Karpas-422 (cell line): ENCODE data around the gene RAPGEF5. TPM values are rescaled to one million over a fixed set of nuclear protein-coding genes. Genes with fewer than 3 reads are reported as not detected.

Experiments used
- DNase-seq: peaks from one replicate; pipeline ENCODE4 v3.0.0-alpha.2; 2015
- H2AFZ ChIP-seq: fragments of 200-600 bp; sonication (generic); 2 replicates; pipeline ENCODE4 v1.6.1; 2014; ENCODE audit warnings: antibody characterized with exemption, low read length, mixed read lengths
- H3K27ac ChIP-seq: fragments of 200-600 bp; sonication (generic); 2 replicates; pipeline ENCODE4 v1.5.1; 2014; ENCODE audit warnings: mild to moderate bottlenecking, low read length, moderate library complexity
- H3K27me3 ChIP-seq: fragments of 200-600 bp; sonication (generic); 2 replicates; pipeline ENCODE4 v1.6.1; 2014; ENCODE audit warnings: low read length, mixed read lengths
- H3K36me3 ChIP-seq: fragments of 200-600 bp; sonication (generic); 2 replicates; pipeline ENCODE4 v1.6.1; 2014; ENCODE audit warnings: low read length, mixed read lengths; ENCODE audit not compliant: insufficient read depth
- H3K4me1 ChIP-seq: fragments of 200-600 bp; sonication (generic); 2 replicates; pipeline ENCODE4 v1.6.1; 2014; ENCODE audit warnings: mild to moderate bottlenecking, low read length, mixed read lengths
- H3K4me2 ChIP-seq: fragments of 200-600 bp; sonication (generic); 2 replicates; pipeline ENCODE4 v1.6.1; 2014; ENCODE audit warnings: low read length, low read depth, mild to moderate bottlenecking; ENCODE audit not compliant: poor library complexity, severe bottlenecking
- H3K4me3 ChIP-seq: fragments of 200-600 bp; sonication (generic); 2 replicates; pipeline ENCODE4 v1.5.1; 2014; ENCODE audit warnings: mild to moderate bottlenecking, antibody characterized with exemption, low read length, mixed read lengths
- H3K79me2 ChIP-seq: fragments of 200-600 bp; sonication (generic); 2 replicates; pipeline ENCODE4 v1.6.1; 2014; ENCODE audit warnings: mild to moderate bottlenecking, low read length, mixed read lengths
- H3K9ac ChIP-seq: fragments of 200-600 bp; sonication (generic); 2 replicates; pipeline ENCODE4 v1.6.0; 2014; ENCODE audit warnings: low read length
- H3K9me2 ChIP-seq: fragments of 200-600 bp; sonication (generic), shearing (Covaris generic); replicated peaks from 2 replicates; pipeline ENCODE4 v1.6.0; 2014; ENCODE audit warnings: mild to moderate bottlenecking, low read length, moderate library complexity; ENCODE audit not compliant: insufficient read depth
- H3K9me3 ChIP-seq: fragments of 300-700, 200-600 bp; sonication (generic); 2 replicates; pipeline ENCODE4 v1.6.1; 2014; ENCODE audit warnings: low read length, mixed read lengths
- H4K20me1 ChIP-seq: fragments of 200-600 bp; sonication (generic); 2 replicates; pipeline ENCODE4 v1.6.1; 2014; ENCODE audit warnings: mild to moderate bottlenecking, antibody characterized with exemption, low read length, low read depth; ENCODE audit not compliant: insufficient read depth
- total RNA-seq: library from RNA; depleted of rRNA; stranded (reverse); fragments of >200 nt; shearing (Covaris generic); gene quantifications from 2 replicates; pipeline ENCODE4 v1.2.3, GENCODE V29; 2014; ENCODE audit warnings: low replicate concordance

RAPGEF5 gene
- total RNA-seq, 1 experiment from 2014 or later = 81.6 TPM

- Histone ChIP-seq H3K4me1 (peaks cover 12% of the 10 kb centered on the region), H3K79me2 (peaks cover 70% of the 10 kb centered on the region), H4K20me1 (no peaks in the 10 kb centered on the region), H3K27ac (no peak overlapping the region), H3K9me3 (no peaks in the 10 kb centered on the region), H3K36me3 (peaks cover 17% of the 10 kb centered on the region), H3K4me3 (no peak overlapping the region), H2AFZ (no peak overlapping the region), H3K9me2 (no peaks in the 10 kb centered on the region), H3K9ac (no peak overlapping the region), H3K4me2 (no peak overlapping the region), H3K27me3 (no peaks in the 10 kb centered on the region)
- no peak for DNase-seq
Observed at GRCh38 chr7:22204312-22204711, 152.6 kb downstream of the RAPGEF5 start.

- Histone ChIP-seq H3K27me3 (no peaks in the 10 kb centered on the region), H3K27ac (no peak overlapping the region), H4K20me1 (no peaks in the 10 kb centered on the region), H3K4me2 (no peak overlapping the region), H3K9me2 (no peaks in the 10 kb centered on the region), H3K4me1 (no peaks in the 10 kb centered on the region), H3K9me3 (no peaks in the 10 kb centered on the region), H3K79me2 (peaks cover 64% of the 10 kb centered on the region), H3K36me3 (peaks cover 17% of the 10 kb centered on the region), H3K4me3 (no peak overlapping the region), H3K9ac (no peak overlapping the region), H2AFZ (no peak overlapping the region)
- no peak for DNase-seq
Observed at GRCh38 chr7:22202141-22202540, 154.8 kb downstream of the RAPGEF5 start.

- H3K36me3 ChIP-seq = peaks cover 17% of the 10 kb centered on the region
- H4K20me1 ChIP-seq = no peaks in the 10 kb centered on the region
- H3K9ac ChIP-seq = no peak overlapping the region
- no peak for DNase-seq
- H3K4me3 ChIP-seq = no peak overlapping the region
- H3K79me2 ChIP-seq = peaks cover 65% of the 10 kb centered on the region
- H3K4me1 ChIP-seq = no peaks in the 10 kb centered on the region
- no peak overlapping the region for H3K27ac ChIP-seq
- no peaks in the 10 kb centered on the region for H3K27me3 ChIP-seq
- H3K9me2 ChIP-seq = no peaks in the 10 kb centered on the region
- no peaks in the 10 kb centered on the region for H3K9me3 ChIP-seq
- H3K4me2 ChIP-seq = no peak overlapping the region
- H2AFZ ChIP-seq = no peak overlapping the region
Observed at GRCh38 chr7:22201186-22201880, 155.6 kb downstream of the RAPGEF5 start.

- Histone ChIP-seq H3K4me1 (no peaks in the 10 kb centered on the region), H3K36me3 (peaks cover 18% of the 10 kb centered on the region), H3K79me2 (peaks cover 62% of the 10 kb centered on the region), H3K4me2 (no peak overlapping the region), H4K20me1 (no peaks in the 10 kb centered on the region), H3K27me3 (no peaks in the 10 kb centered on the region), H3K9ac (no peak overlapping the region), H3K9me3 (no peaks in the 10 kb centered on the region), H2AFZ (no peak overlapping the region), H3K27ac (no peak overlapping the region), H3K9me2 (no peaks in the 10 kb centered on the region), H3K4me3 (no peak overlapping the region)
- no peak for DNase-seq
Observed at GRCh38 chr7:22200777-22201176, 156.2 kb downstream of the RAPGEF5 start.

GRCh38 chr7:22200238-22200637 lies 156.7 kb downstream of the RAPGEF5 start:
- peaks cover 23% of the 10 kb centered on the region for H3K36me3 ChIP-seq
- H3K27me3 ChIP-seq = no peaks in the 10 kb centered on the region
- peaks cover 57% of the 10 kb centered on the region for H3K79me2 ChIP-seq
- H3K9me3 ChIP-seq = no peaks in the 10 kb centered on the region
- H3K9me2 ChIP-seq = no peaks in the 10 kb centered on the region
- H3K27ac ChIP-seq = no peak overlapping the region
- no peak overlapping the region for H3K9ac ChIP-seq
- H4K20me1 ChIP-seq = no peaks in the 10 kb centered on the region
- no peak for DNase-seq
- no peaks in the 10 kb centered on the region for H3K4me1 ChIP-seq
- no peak overlapping the region for H3K4me3 ChIP-seq
- no peak overlapping the region for H2AFZ ChIP-seq
- H3K4me2 ChIP-seq = no peak overlapping the region

- Histone ChIP-seq H3K36me3 (peaks cover 21% of the 10 kb centered on the region; the same call in 1 of the 2 replicates), H3K27ac (no peak overlapping the region), H3K4me2 (no peak overlapping the region), H3K9me3 (no peaks in the 10 kb centered on the region), H3K9ac (no peak overlapping the region), H3K9me2 (no peaks in the 10 kb centered on the region), H3K4me1 (no peaks in the 10 kb centered on the region), H2AFZ (no peak overlapping the region), H4K20me1 (no peaks in the 10 kb centered on the region), H3K79me2 (peaks cover 46% of the 10 kb centered on the region), H3K27me3 (no peaks in the 10 kb centered on the region), H3K4me3 (no peak overlapping the region)
- no peak for DNase-seq
Observed at GRCh38 chr7:22197376-22197775, 159.6 kb downstream of the RAPGEF5 start.

DNA sequence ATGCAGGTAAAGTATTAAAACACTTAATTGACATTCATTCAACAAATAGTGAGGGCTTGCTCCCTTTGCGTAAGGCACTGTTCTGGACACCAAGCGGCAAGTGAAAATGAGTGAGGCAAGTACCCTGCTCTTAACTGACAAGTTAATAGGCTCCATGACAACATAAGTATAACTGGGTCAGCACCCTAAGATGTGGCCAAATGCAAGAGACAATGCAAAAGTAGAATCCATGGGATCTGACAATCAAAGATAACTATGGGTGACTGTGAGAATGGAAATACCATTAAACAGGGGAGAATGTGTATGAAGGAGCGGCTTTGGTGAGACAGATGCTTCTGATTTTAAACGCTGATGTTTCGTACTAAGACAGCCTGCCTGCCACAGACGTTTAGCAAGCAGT lies 160.5 kb downstream of the RAPGEF5 start:
- Histone ChIP-seq H4K20me1 (no peaks in the 10 kb centered on the region), H2AFZ (no peak overlapping the region), H3K27me3 (no peaks in the 10 kb centered on the region), H3K27ac (no peak overlapping the region), H3K4me2 (no peak overlapping the region), H3K79me2 (peaks cover 36% of the 10 kb centered on the region), H3K9ac (no peak overlapping the region), H3K4me3 (no peak overlapping the region), H3K9me2 (no peaks in the 10 kb centered on the region), H3K4me1 (no peaks in the 10 kb centered on the region), H3K9me3 (no peaks in the 10 kb centered on the region), H3K36me3 (peaks cover 21% of the 10 kb centered on the region; the same call in 1 of the 2 replicates)
- no peak for DNase-seq

DNA sequence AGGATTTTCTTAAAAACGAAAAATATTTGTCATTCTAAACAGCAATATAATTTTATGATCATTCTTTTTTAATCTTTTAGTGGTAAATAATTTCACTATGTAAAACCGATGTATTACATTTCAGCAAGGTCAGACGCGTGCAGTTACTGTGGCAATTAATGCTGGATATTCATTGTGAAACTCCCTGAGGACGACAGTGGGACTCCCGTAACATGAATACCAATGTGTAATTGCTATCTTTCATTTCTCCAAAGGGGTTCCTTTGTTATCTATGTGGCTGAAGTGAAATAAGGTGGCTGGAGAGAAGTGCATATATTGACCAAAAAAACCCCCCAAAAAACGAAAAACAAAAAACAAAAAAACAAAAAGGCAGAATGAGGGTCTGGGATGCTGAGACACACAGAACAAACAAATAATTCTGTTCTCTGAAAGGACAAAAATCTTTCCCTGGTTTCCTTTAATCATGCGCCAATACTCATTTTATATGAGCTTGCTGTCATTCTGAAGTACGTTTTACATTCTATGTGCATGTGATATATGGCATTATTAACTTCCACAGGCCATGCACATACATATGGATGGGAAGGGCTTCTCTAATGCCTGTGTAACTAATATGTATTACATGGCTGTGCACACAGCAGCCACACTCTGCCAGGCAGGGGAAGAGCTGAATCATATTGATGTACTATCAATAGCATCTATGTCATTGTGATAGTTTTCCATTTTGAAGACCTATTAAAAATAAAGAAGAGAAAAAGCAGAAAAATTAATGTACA lies 161.4 kb downstream of the RAPGEF5 start:
- Histone ChIP-seq H3K4me3 (no peak overlapping the region), H3K4me1 (no peaks in the 10 kb centered on the region), H3K27ac (no peak overlapping the region), H3K27me3 (no peaks in the 10 kb centered on the region), H3K36me3 (peaks cover 26% of the 10 kb centered on the region; the same call in 1 of the 2 replicates), H3K9me2 (no peaks in the 10 kb centered on the region), H3K4me2 (no peak overlapping the region), H3K9me3 (no peaks in the 10 kb centered on the region), H3K79me2 (peaks cover 29% of the 10 kb centered on the region), H2AFZ (no peak overlapping the region), H3K9ac (no peak overlapping the region), H4K20me1 (no peaks in the 10 kb centered on the region)
- no peak for DNase-seq
